ENCODE measurements around the gene HSF4.

GRCh38 chr16:67180166-67180565 is 15.6 kb downstream of the HSF4 start:
- TF ChIP-seq CTCF (IDR thresholded peaks at IDR 0.05; ENCODE audit: poor library complexity) (no peak), EZH2 (IDR thresholded peaks at IDR 0.05; ENCODE audit: borderline replicate concordance) (no peak), EZH2phosphoT487 (IDR thresholded peaks at IDR 0.05; ENCODE audit: low read depth, severe bottlenecking, unreplicated experiment) (no peak)

All from hepatocyte (in vitro differentiated cells).